Endothelial cell of umbilical vein (primary cell): ENCODE results near the gene ATP8A1. TPM values are rescaled to one million over a fixed set of nuclear protein-coding genes. Genes with fewer than 3 reads are reported as not detected.

Experiments
- BruUV-seq: library from RNA; stranded (reverse); fragments of 400-500 nt; replicated peaks from 2 replicates; lab custom pipeline; 2021; lab: Mats Ljungman, UMichigan
- CTCF ChIA-PET: fragments of 300-600, 350-600 bp; sonication (Branson Sonifier 250); formaldehyde crosslinking; loops from one replicate; lab custom pipeline; 2021; ENCODE audit warnings: antibody characterized with exemption, inconsistent platforms; lab: Charles Lee
- POLR2A ChIA-PET: fragments of 300-600, 350-600 bp; sonication (Branson Sonifier 250); formaldehyde crosslinking; loops from one replicate; lab custom pipeline; 2021; ENCODE audit warnings: antibody characterized with exemption, inconsistent platforms; lab: Charles Lee
- DNase-seq: peaks from one replicate; pipeline ENCODE4 v3.0.0-alpha.2; 2011; ENCODE audit warnings: low read depth, low spot score
- FAIRE-seq: peaks from 2 replicates; lab custom pipeline; 2011; peaks lifted over from hg19 to GRCh38; lab: Jason Lieb, UNC
- H2AFZ ChIP-seq: 2 replicates; pipeline ENCODE4 v1.6.0; 2012; ENCODE audit warnings: low read depth, low read length, control low read depth, inconsistent platforms
- H3K27ac ChIP-seq: 2 replicates; pipeline ENCODE4 v1.5.1; 2011; ENCODE audit warnings: low read depth, mild to moderate bottlenecking, control low read depth, low read length, moderate library complexity; ENCODE audit not compliant: insufficient read depth
- H3K27me3 ChIP-seq, 2 experiments: 2 replicates each; pipeline versions ENCODE4 v1.6.0 to v1.6.1; 2011; ENCODE audit warnings: low read length in 2 of 2, mixed read lengths in 1 of 2; ENCODE audit not compliant: control insufficient read depth in 2 of 2, insufficient read depth in 2 of 2
- H3K36me3 ChIP-seq, 2 experiments: 2 replicates in 1 of 2; 3 replicates in 1 of 2; pipeline ENCODE4 v1.5.1; 2011; ENCODE audit warnings: low read length in 2 of 2, mild to moderate bottlenecking in 1 of 2, moderate library complexity in 1 of 2; ENCODE audit not compliant: control insufficient read depth in 2 of 2, insufficient read depth in 2 of 2; ENCODE audit errors: extremely low read depth in 1 of 2
- H3K4me1 ChIP-seq: 3 replicates; pipeline ENCODE4 v1.5.1; 2011; ENCODE audit warnings: mild to moderate bottlenecking, low read length; ENCODE audit not compliant: control insufficient read depth, insufficient read depth; ENCODE audit errors: extremely low read depth
- H3K4me2 ChIP-seq: 2 replicates; pipeline ENCODE4 v1.6.1; 2011; ENCODE audit warnings: low read length, control low read depth, mixed read lengths; ENCODE audit not compliant: insufficient read depth
- H3K4me3 ChIP-seq, 3 experiments: fragments of 200-600 bp in 1 of 3; sonication (generic), shearing (Covaris generic) in 1 of 3; replicated peaks in 1 of 3; 2 replicates each; pipeline ENCODE4 v1.5.1; 2011 to 2016; ENCODE audit warnings: control low read depth in 3 of 3, low read length in 3 of 3, mild to moderate bottlenecking in 2 of 3, inconsistent platforms in 1 of 3, low read depth in 1 of 3, moderate library complexity in 1 of 3; ENCODE audit not compliant: insufficient read depth in 1 of 3
- H3K79me2 ChIP-seq: 2 replicates; pipeline ENCODE4 v1.6.0; 2012; ENCODE audit warnings: low read length, inconsistent platforms; ENCODE audit not compliant: control insufficient read depth, insufficient read depth
- H3K9ac ChIP-seq: replicated peaks from 2 replicates; pipeline ENCODE3; 2011; ENCODE audit warnings: low read length, control low read depth; ENCODE audit not compliant: insufficient read depth; ENCODE audit errors: extremely low read depth
- H3K9me1 ChIP-seq: replicated peaks from 3 replicates; pipeline ENCODE4 v1.6.0; 2011; ENCODE audit warnings: mild to moderate bottlenecking, low read length; ENCODE audit not compliant: control insufficient read depth, insufficient read depth; ENCODE audit errors: extremely low read depth
- H3K9me3 ChIP-seq: replicated peaks from 2 replicates; pipeline ENCODE4 v1.5.1; 2012; ENCODE audit warnings: low read length, inconsistent platforms; ENCODE audit not compliant: control insufficient read depth, insufficient read depth
- H4K20me1 ChIP-seq: replicated peaks from 2 replicates; pipeline ENCODE3; 2011; ENCODE audit warnings: mild to moderate bottlenecking, low read length; ENCODE audit not compliant: control insufficient read depth, insufficient read depth; ENCODE audit errors: extremely low read depth
- CTCF ChIP-seq, 2 donors: IDR thresholded peaks; 1 replicate in 1 of 2; 2 replicates in 1 of 2; pipeline ENCODE4 v1.5.1; 2011; ENCODE audit warnings: low read length in 2 of 2, mild to moderate bottlenecking in 2 of 2, moderate library complexity in 2 of 2, control low read depth in 1 of 2, inconsistent platforms in 1 of 2, low read depth in 1 of 2; ENCODE audit not compliant: insufficient read depth in 1 of 2; ENCODE audit errors: extremely low read depth in 1 of 2
- EZH2 ChIP-seq: IDR thresholded peaks from 2 replicates; pipeline ENCODE4 v1.6.1; 2012; ENCODE audit warnings: borderline replicate concordance, low read depth, mild to moderate bottlenecking, moderate library complexity, low read length, inconsistent platforms; ENCODE audit not compliant: severe bottlenecking
- FOS ChIP-seq: IDR thresholded peaks from 2 replicates; pipeline ENCODE4 v1.6.1; 2011; ENCODE audit warnings: mild to moderate bottlenecking, low read length, moderate library complexity, borderline replicate concordance; ENCODE audit not compliant: insufficient read depth
- JUN ChIP-seq: IDR thresholded peaks from 2 replicates; pipeline ENCODE4 v1.6.1; 2011; ENCODE audit warnings: borderline replicate concordance, low read depth; ENCODE audit not compliant: insufficient read length, insufficient read depth
- MYC ChIP-seq: IDR thresholded peaks from one replicate; pipeline ENCODE4 v1.6.1; 2011; ENCODE audit warnings: mild to moderate bottlenecking, low read depth, low read length
- dilution Hi-C: fragments of 300-500 bp; cut with MboI; formaldehyde crosslinking; loops from one replicate; pipeline ENCODE4 v1.15.0; 2019; ENCODE audit warnings: low sequenced_read_pairs; ENCODE audit not compliant: extremely low pct_ligation_motif_present
- intact Hi-C: fragments of 100-400 bp; cut with micrococcal nuclease; formaldehyde crosslinking; loops from one replicate; pipeline ENCODE4 v1.10.0; 2022
- polyA plus RNA-seq, 4 experiments: library from polyadenylated mRNA; depleted of rRNA in 3 of 4; stranded (reverse) in 3 of 4; unstranded in 1 of 4; fragments of >200 nt; gene quantifications; 2 replicates each; pipeline versions ENCODE4 v1.2.1 to v1.2.3, GENCODE V29; 2011 to 2012; ENCODE audit warnings: missing spikeins in 1 of 4
- total RNA-seq: library from RNA; stranded (reverse); gene quantifications from 2 replicates; pipeline ENCODE4 v1.2.3, GENCODE V29; 2021

Gene ATP8A1
- total and polyA plus RNA-seq, 2 donors (not counting 3 experiments of a cell fraction or from before 2014, with no cell fraction given): 0.97 to 11.5 TPM

GRCh38 chr4:42627885-42628646 lies 28.8 kb downstream of the ATP8A1 start:
- Histone ChIP-seq H3K4me3 (no peak overlapping the region), H3K9ac (no peak overlapping the region), H3K4me2 (no peak overlapping the region), H3K27me3 (no peaks in the 10 kb centered on the region), H4K20me1 (no peaks in the 10 kb centered on the region), H3K79me2 (no peaks in the 10 kb centered on the region), H3K36me3 (no peaks in the 10 kb centered on the region), H3K9me1 (no peaks in the 10 kb centered on the region), H3K4me1 (no peaks in the 10 kb centered on the region), H3K27ac (no peak overlapping the region), H3K9me3 (no peaks in the 10 kb centered on the region), H2AFZ (no peak overlapping the region)
- CTCF ChIA-PET: no interaction called here
- no peak for FAIRE-seq
- no TSS peak for BruUV-seq
- intact Hi-C loops: no loop called here
- POLR2A ChIA-PET: no interaction called here
- dilution Hi-C loops: no loop called here
- DNase-seq: no peak
- TF ChIP-seq FOS (no peak), JUN (no peak)

DNA sequence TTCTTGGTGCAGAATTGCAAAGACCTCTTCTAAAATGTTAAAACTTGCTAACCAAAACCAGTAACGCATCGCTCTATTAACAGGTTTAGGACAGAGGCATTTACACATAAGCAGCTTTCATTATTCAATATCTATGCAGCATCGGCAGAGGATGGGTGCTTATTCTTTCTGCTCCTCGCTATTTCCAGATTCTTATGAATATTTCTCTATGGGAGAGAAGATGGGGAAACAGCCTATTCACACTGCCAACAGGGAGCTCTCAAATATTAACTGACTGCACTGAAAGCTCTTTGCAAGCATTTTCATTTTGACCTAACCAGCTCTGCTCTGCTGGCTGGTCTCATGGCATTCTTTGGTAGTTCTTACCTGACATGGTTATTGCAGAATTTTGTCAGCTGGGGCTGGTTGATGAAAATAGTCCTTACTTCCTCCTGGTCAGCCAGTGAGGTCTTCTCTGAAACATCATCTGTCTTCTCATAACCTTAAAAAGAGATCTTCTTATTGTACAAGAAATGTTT lies 30.2 kb downstream of the ATP8A1 start:
- Histone ChIP-seq H3K36me3 (no peaks in the 10 kb centered on the region), H3K27me3 (no peaks in the 10 kb centered on the region), H3K79me2 (no peaks in the 10 kb centered on the region), H3K4me3 (no peak overlapping the region), H3K9me3 (no peaks in the 10 kb centered on the region), H4K20me1 (no peaks in the 10 kb centered on the region), H3K4me1 (no peaks in the 10 kb centered on the region), H3K27ac (no peak overlapping the region), H3K4me2 (no peak overlapping the region), H3K9me1 (no peaks in the 10 kb centered on the region), H3K9ac (no peak overlapping the region), H2AFZ (no peak overlapping the region)
- intact Hi-C loops: no loop called here
- BruUV-seq: no TSS peak
- POLR2A ChIA-PET: no interaction called here
- CTCF ChIA-PET: no interaction called here
- dilution Hi-C loops: no loop called here
- TF ChIP-seq EZH2 (no peak), CTCF (IDR thresholded peaks at IDR 0.05; ENCODE audit: extremely low read depth in 1 of 2, insufficient read depth in 1 of 2, low read depth in 1 of 2, low read length in 2 of 2) (no peak), MYC (no peak)
- FAIRE-seq (no peak), DNase-seq (no peak)
